GM12874 (cell line): ENCODE results near the gene IER2.

Source experiments
- CTCF ChIP-seq: IDR thresholded peaks from 2 replicates; pipeline ENCODE4 v1.5.1; 2011; ENCODE audit warnings: low read depth, mild to moderate bottlenecking, control low read depth, low read length, moderate library complexity; ENCODE audit not compliant: insufficient read depth

IER2 gene

GRCh38 chr19:13135068-13136062 is 14.8 kb upstream of the IER2 start:
- TF ChIP-seq CTCF: no peak

- no peak for TF ChIP-seq CTCF
These were observed 12.9 kb upstream of the IER2 start for GRCh38 chr19:13137290-13137794.

GRCh38 chr19:13138171-13138915 is 11.9 kb upstream of the IER2 start:
- TF ChIP-seq CTCF: no peak

GRCh38 chr19:13138916-13139198 is 11.4 kb upstream of the IER2 start:
- TF ChIP-seq CTCF: no peak

- TF ChIP-seq CTCF: no peak
These were observed 10.4 kb upstream of the IER2 start for GRCh38 chr19:13139633-13140311.

- TF ChIP-seq CTCF: no peak
These were observed 3.2 kb upstream of the IER2 start for GRCh38 chr19:13146763-13147563.
